Activated CD4-positive, alpha-beta memory T cell treated with anti-CD3 and anti-CD28 coated beads, Interleukin-2, amount 10 ng/mL, durations not matched to agents 7 days and 5 days (primary cell): ENCODE results near the gene NT5M. TPM values are rescaled to one million over a fixed set of nuclear protein-coding genes. Genes with fewer than 3 reads are reported as not detected.

Experiments
- CTCF ChIA-PET: fragments of 350-600 bp; sonication (Branson Sonifier 250); formaldehyde crosslinking; loops from one replicate; lab custom pipeline; 2021; ENCODE audit warnings: antibody characterized with exemption, inconsistent platforms; lab: Charles Lee
- POLR2A ChIA-PET: fragments of 350-600 bp; sonication (Branson Sonifier 250); formaldehyde crosslinking; loops from one replicate; lab custom pipeline; 2021; ENCODE audit warnings: antibody characterized with exemption; lab: Charles Lee
- DNase-seq: peaks from one replicate; pipeline ENCODE4 v3.0.0-alpha.2; 2020
- H3K27ac Mint-ChIP-seq: one replicate; pipeline ENCODE4 v1.8.0; 2021; ENCODE audit warnings: mild to moderate bottlenecking, mixed read lengths
- H3K27me3 Mint-ChIP-seq: one replicate; pipeline ENCODE4 v1.8.0; 2021; ENCODE audit warnings: mixed read lengths
- H3K36me3 Mint-ChIP-seq: one replicate; pipeline ENCODE4 v1.8.0; 2021; ENCODE audit warnings: low read depth, mixed read lengths
- H3K4me1 Mint-ChIP-seq: one replicate; pipeline ENCODE4 v1.8.0; 2021; ENCODE audit warnings: mixed read lengths
- H3K4me3 Mint-ChIP-seq: one replicate; pipeline ENCODE4 v1.8.0; 2021; ENCODE audit warnings: mild to moderate bottlenecking, mixed read lengths
- H3K9me3 Mint-ChIP-seq: one replicate; pipeline ENCODE4 v1.8.0; 2021; ENCODE audit warnings: mixed read lengths
- total RNA-seq, 2 experiments: library from RNA; stranded (reverse); gene quantifications; one replicate each; pipeline ENCODE4 v1.2.3, GENCODE V29; 2021

NT5M gene
- total RNA-seq, 2 experiments from 2014 or later = 8.4 to 9.7 TPM

DNA sequence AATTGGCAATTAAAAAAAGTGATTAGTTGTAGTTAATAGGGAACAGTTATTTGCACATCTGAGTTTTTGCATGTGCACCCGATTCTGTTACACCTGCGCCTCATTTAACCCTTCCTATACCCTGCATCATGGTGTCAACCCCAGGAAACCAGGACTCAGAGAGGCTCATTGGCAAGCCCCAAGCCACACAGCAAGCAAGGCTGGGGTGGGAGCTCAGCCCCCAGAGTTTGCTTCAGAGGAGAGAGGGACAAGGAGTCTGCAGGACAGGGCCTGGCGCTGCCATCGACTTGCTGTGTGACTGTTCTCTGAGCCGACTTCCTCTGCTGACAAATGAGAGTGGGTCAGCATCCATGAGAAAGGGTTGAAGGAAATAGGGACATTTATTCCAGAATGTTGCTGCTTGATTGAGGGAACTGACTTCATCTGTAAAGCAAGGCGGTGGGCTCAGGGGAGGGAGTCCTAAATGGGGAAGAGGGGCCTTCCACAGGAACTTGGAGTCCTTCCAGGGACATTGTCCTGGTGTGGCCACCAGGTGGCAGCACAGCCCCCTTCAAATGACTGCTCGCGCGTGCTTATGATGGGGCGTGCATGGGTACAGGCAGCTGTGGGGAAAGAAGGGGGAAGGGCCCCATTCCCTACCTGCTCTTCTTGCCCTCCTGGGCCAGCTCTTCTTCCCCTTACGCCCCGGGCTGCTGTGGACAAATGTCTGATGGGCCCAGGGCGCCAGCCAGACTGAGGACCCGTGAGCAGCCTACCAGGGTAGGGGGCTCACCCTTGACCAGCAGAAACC, 51.6 kb downstream of the NT5M start:
- POLR2A ChIA-PET = interaction anchor here (0.9 kb wide), 1 partner anchor 142 kb away, joined by 3 read pairs; no protein-coding TSS in a partner anchor
- CTCF ChIA-PET = interaction anchor here (0.6 to 3.5 kb wide), 11 partner anchors 22 to 287 kb away, joined by 3 to 23 read pairs (median 3); partner anchors contain the start of gene RASD1
- Mint-ChIP-seq H3K4me3 (no peak overlapping the region), H3K27me3 (peaks cover 11% of the 10 kb centered on the region), H3K4me1 (no peaks in the 10 kb centered on the region), H3K9me3 (no peaks in the 10 kb centered on the region), H3K27ac (no peak overlapping the region), H3K36me3 (no peaks in the 10 kb centered on the region)
- peak; percentile 79 for DNase-seq

DNA sequence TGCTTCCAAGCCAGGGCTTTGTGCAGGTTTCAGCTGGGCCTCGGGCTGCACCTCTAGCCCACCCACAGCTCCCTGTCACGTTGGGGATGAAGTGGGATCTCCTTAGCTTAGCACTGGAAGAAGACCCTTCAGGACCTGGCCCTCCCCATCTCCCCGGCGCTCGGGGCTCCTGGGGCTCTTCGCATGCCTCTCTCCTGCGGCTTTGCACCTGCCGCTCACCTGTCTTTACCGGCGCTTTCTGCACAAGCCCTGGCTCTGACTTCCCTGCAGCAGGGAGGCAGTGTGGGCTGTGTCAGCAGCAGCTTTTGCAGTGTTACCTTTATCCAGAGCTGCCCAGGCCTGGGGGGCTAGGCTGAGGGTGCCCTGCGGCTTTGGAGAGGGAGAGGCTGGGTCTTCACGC, 52.3 kb downstream of the NT5M start:
- POLR2A ChIA-PET = interaction anchor here (0.9 kb wide), 1 partner anchor 141 kb away, joined by 3 read pairs; no protein-coding TSS in a partner anchor
- H3K27me3 Mint-ChIP-seq = peaks cover 16% of the 10 kb centered on the region
- no peak for DNase-seq

GRCh38 chr17:17356149-17356930, 53.2 kb downstream of the NT5M start:
- DNase-seq = peak; percentile 77
- CTCF ChIA-PET = interaction anchor here (1.3 to 3.5 kb wide), 6 partner anchors 10 to 286 kb away, joined by 3 to 23 read pairs (median 4); partner anchors contain the start of gene RASD1
- peaks cover 22% of the 10 kb centered on the region for H3K27me3 Mint-ChIP-seq
- no peaks in the 10 kb centered on the region for H3K36me3 Mint-ChIP-seq
- no peaks in the 10 kb centered on the region for H3K4me1 Mint-ChIP-seq
- no peaks in the 10 kb centered on the region for H3K9me3 Mint-ChIP-seq
- H3K4me3 Mint-ChIP-seq = no peak overlapping the region
- no peak overlapping the region for H3K27ac Mint-ChIP-seq
- POLR2A ChIA-PET = no interaction called here

More for the DNA sequence above, 52.3 kb downstream of the NT5M start:
- CTCF ChIA-PET = interaction anchor here (0.6 to 3.5 kb wide), 11 partner anchors 11 to 286 kb away, joined by 3 to 23 read pairs (median 3); partner anchors contain the start of gene RASD1
- no peaks in the 10 kb centered on the region for H3K4me1 Mint-ChIP-seq
- no peaks in the 10 kb centered on the region for H3K9me3 Mint-ChIP-seq
- no peaks in the 10 kb centered on the region for H3K36me3 Mint-ChIP-seq
- H3K27ac Mint-ChIP-seq = no peak overlapping the region
- H3K4me3 Mint-ChIP-seq = no peak overlapping the region

DNA sequence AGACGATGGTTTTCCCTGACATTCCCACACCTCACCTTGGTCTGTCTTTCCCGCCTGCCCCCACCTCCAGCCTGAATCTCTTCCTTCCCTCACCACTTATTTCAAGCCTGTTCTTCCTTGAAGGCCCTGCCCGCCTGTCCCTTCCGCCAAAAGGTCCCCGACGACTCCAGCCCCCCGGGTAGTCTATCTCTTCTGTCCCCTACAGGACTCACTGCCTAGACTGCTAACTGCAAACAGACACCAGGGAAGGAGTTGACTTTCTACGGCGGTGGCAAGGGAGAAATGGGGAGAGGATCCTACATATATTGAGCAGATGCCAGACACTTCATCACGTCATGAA, 53.7 kb downstream of the NT5M start:
- H3K36me3 Mint-ChIP-seq = no peaks in the 10 kb centered on the region
- H3K4me1 Mint-ChIP-seq = no peaks in the 10 kb centered on the region
- no peak overlapping the region for H3K4me3 Mint-ChIP-seq
- CTCF ChIA-PET = interaction anchor here (1.5 to 3.5 kb wide), 3 partner anchors 10 to 285 kb away, joined by 4 to 18 read pairs (median 5); partner anchors contain the start of gene RASD1
- POLR2A ChIA-PET = no interaction called here
- no peaks in the 10 kb centered on the region for H3K9me3 Mint-ChIP-seq
- no peak for DNase-seq
- H3K27me3 Mint-ChIP-seq = peaks cover 22% of the 10 kb centered on the region
- H3K27ac Mint-ChIP-seq = no peak overlapping the region

GRCh38 chr17:17358060-17358751, 55.0 kb downstream of the NT5M start:
- DNase-seq = no peak
- H3K4me3 Mint-ChIP-seq = no peak overlapping the region
- no peaks in the 10 kb centered on the region for H3K36me3 Mint-ChIP-seq
- no peaks in the 10 kb centered on the region for H3K9me3 Mint-ChIP-seq
- ChIA-PET POLR2A (no interaction called here), CTCF (no interaction called here)
- H3K27ac Mint-ChIP-seq = no peak overlapping the region
- no peaks in the 10 kb centered on the region for H3K4me1 Mint-ChIP-seq
- peaks cover 22% of the 10 kb centered on the region for H3K27me3 Mint-ChIP-seq

- Mint-ChIP-seq H3K27me3 (peaks cover 23% of the 10 kb centered on the region), H3K9me3 (no peaks in the 10 kb centered on the region), H3K27ac (no peak overlapping the region), H3K4me1 (no peaks in the 10 kb centered on the region), H3K36me3 (no peaks in the 10 kb centered on the region), H3K4me3 (no peak overlapping the region)
- DNase-seq = no peak
- POLR2A ChIA-PET = no interaction called here
- CTCF ChIA-PET = no interaction called here
Measured at GRCh38 chr17:17358866-17359265, 55.7 kb downstream of the NT5M start.

DNA sequence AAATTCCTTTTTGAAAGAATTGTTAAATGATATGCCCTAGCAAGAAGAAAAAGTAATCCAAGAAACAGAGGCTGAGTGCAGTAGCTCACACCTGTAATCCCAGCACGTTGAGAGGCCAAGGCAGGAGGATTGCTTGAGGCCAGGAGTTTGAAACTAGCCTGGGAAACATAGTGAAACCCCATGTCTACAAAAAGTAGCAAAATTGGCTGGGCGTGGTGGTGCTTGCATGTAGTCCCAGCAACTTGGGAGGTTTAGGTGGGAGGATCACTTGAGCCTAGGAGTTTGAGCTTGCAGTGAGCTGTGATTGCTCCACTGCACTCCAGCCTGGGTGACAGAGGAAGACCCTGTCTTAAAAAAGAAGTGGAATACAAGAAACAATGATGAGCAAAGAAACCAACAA, 56.1 kb downstream of the NT5M start:
- DNase-seq = no peak
- ChIA-PET POLR2A (no interaction called here), CTCF (no interaction called here)
- H3K4me1 Mint-ChIP-seq = no peaks in the 10 kb centered on the region
- no peak overlapping the region for H3K4me3 Mint-ChIP-seq
- H3K27ac Mint-ChIP-seq = no peak overlapping the region
- no peaks in the 10 kb centered on the region for H3K36me3 Mint-ChIP-seq
- H3K9me3 Mint-ChIP-seq = no peaks in the 10 kb centered on the region
- peaks cover 23% of the 10 kb centered on the region for H3K27me3 Mint-ChIP-seq

DNA sequence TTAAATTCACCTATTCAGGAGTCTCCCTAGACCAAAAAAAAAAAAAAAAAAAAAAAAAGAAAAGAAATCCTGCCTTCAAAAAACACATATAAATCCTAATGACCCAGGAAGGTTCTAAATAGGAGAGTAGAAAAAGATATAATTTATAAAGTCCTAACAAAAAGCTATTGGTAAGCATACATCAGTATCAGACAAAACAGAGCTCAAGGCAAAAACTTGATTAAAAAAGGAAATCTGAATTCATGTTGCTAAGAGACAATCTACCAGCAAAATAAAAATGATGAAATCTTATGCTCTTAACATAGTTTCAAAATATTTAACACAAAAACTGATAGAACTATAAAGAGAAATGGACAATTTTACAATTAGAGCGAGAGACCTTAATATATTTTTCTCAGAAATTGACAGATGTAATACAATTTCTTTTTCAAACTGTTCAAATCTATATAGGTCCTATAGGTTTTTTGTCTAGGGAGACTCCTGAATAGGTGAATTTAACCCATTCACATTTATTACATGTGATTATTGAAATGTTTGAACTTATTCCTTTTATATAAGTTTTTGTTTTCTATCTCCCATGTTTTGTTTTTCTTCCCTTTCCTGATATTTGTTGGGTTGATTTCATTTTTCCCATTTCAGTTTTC, 57.0 kb downstream of the NT5M start:
- Mint-ChIP-seq H3K36me3 (no peaks in the 10 kb centered on the region), H3K4me3 (no peak overlapping the region), H3K27ac (no peak overlapping the region), H3K9me3 (no peaks in the 10 kb centered on the region), H3K27me3 (peaks cover 23% of the 10 kb centered on the region), H3K4me1 (no peaks in the 10 kb centered on the region)
- no peak for DNase-seq
- CTCF ChIA-PET = interaction anchor here (0.6 to 1.0 kb wide), 2 partner anchors 80 to 236 kb away, joined by 3 to 4 read pairs; no protein-coding TSS in a partner anchor
- POLR2A ChIA-PET = no interaction called here

GRCh38 chr17:17361543-17361866, 58.3 kb downstream of the NT5M start:
- Mint-ChIP-seq H3K27me3 (peaks cover 25% of the 10 kb centered on the region), H3K4me1 (no peaks in the 10 kb centered on the region), H3K9me3 (no peaks in the 10 kb centered on the region), H3K27ac (no peak overlapping the region), H3K36me3 (no peaks in the 10 kb centered on the region), H3K4me3 (no peak overlapping the region)
- DNase-seq = no peak
- ChIA-PET POLR2A (no interaction called here), CTCF (interaction anchor here (1.4 kb wide), 1 partner anchor 281 kb away, joined by 3 read pairs; no protein-coding TSS in a partner anchor)

GRCh38 chr17:17361867-17362539, 58.8 kb downstream of the NT5M start:
- Mint-ChIP-seq H3K4me3 (no peak overlapping the region), H3K9me3 (no peaks in the 10 kb centered on the region), H3K36me3 (no peaks in the 10 kb centered on the region), H3K27me3 (peaks cover 25% of the 10 kb centered on the region), H3K4me1 (no peaks in the 10 kb centered on the region), H3K27ac (no peak overlapping the region)
- no peak for DNase-seq
- CTCF ChIA-PET = interaction anchor here (1.4 kb wide), 1 partner anchor 280 kb away, joined by 3 read pairs; no protein-coding TSS in a partner anchor
- POLR2A ChIA-PET = no interaction called here

- Mint-ChIP-seq H3K4me1 (no peaks in the 10 kb centered on the region), H3K27me3 (peaks cover 25% of the 10 kb centered on the region), H3K4me3 (no peak overlapping the region), H3K36me3 (no peaks in the 10 kb centered on the region), H3K27ac (no peak overlapping the region), H3K9me3 (no peaks in the 10 kb centered on the region)
- CTCF ChIA-PET = no interaction called here
- POLR2A ChIA-PET = no interaction called here
- DNase-seq = no peak
Measured at GRCh38 chr17:17362540-17362930, 59.4 kb downstream of the NT5M start.
